ENCODE results near the gene KNDC1.
"Not testable (repeated sequence)": the region's sequence is repeated elsewhere in the genome, so short reads cannot be mapped to it uniquely, and the experiment has no call there.

DNA sequence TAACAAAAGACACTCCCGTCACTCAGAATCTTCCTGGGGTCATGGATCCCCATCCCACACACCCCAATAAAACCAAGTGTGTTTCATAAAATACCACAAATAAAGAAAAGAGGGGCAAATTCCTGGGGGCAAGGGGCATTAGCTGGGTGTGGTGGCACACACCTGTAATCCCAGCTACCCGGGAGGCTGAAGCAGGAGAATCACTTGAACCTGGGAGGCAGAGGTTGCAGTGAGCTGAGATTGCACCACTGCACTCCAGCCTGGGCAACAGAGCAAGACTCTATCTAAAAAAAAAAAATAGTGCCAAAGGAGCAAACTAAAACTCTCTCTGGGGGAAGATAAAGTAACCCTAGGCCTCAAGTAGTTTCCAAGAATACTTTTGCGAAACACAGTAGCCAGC, 8.9 kb upstream of the KNDC1 start:
- TF ChIP-seq EZH2 (IDR thresholded peaks at IDR 0.05); POLR2AphosphoS5 (IDR thresholded peaks at IDR 0.05; ENCODE audit: borderline replicate concordance, low read depth, low read length): not testable (repeated sequence)

Measured in SK-N-MC (cell line).